Pulmonary artery endothelial cell (primary cell): ENCODE results near the gene NPAS1. TPM values are rescaled to one million over a fixed set of nuclear protein-coding genes. Genes with fewer than 3 reads are reported as not detected.
"Not testable (repeated sequence)": the region's sequence is repeated elsewhere in the genome, so short reads cannot be mapped to it uniquely, and the experiment has no call there.

Source experiments
- DNase-seq: peaks from one replicate; pipeline ENCODE4 v3.0.0-alpha.2; 2011; ENCODE audit warnings: low read depth, low spot score
- total RNA-seq: library from RNA; depleted of rRNA; stranded (reverse); fragments of >200 nt; gene quantifications from 2 replicates; pipeline ENCODE4 v1.2.3, GENCODE V29; 2014

Gene NPAS1
- total RNA-seq, 1 donor from 2014 or later, result 0.20 TPM

DNA sequence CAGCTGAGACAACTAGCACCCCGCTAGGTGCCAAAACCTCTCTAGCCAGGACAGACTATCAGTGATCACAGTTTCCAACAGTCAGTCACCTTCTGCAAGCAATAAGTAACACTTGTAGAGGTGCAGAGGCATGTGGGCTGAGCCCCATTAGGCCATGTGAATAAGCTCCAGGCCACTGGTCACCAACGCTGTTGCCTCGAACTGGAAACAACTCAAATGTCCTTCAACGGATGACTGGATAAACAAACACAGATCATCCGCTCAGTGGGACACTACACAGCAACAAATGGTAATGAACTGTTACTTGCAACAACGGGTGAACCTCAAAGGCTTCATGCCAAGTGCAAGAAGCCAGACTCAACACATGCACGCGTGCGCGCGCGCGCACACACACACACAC, 56.3 kb downstream of the NPAS1 start:
- DNase-seq, result no peak

DNA sequence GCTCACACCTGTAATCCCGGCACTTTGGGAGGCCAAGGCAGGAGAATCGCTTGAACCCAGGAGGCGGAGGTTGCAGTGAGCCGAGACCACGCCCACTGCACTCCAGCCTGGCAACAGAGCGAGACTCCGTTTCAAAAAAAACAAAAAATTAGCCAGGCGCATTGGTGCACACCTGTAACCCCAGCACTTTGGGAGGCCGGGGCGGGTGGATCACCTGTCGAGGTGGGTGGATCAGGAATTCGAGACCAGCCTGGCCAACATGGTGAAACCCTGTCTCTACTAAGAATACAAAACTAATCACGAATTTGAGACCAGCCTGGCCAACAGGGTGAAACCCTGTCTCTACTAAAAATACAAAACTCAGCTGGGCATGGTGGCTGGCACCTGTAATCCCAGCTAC, 58.7 kb downstream of the NPAS1 start:
- DNase-seq, result not testable (repeated sequence)

DNA sequence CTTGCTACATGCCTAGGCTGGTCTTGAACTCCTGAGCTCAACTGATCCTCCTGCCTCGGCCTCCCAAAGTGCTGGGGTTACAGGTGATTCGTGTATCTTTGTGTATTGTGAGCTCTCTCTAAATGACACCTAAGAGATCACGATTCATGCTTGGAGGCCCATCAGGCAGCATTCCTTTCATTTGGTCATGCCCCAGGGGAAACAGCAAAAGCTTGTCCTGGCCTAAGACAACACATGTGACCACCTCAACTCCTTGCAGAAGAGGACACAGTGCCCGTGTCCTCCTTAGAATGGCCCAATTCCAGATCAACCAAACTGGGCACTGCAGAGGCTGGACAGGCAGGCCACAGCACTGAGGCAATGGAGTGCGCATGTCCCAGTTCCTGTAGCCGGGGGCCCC, 61.5 kb downstream of the NPAS1 start:
- no peak for DNase-seq

DNA sequence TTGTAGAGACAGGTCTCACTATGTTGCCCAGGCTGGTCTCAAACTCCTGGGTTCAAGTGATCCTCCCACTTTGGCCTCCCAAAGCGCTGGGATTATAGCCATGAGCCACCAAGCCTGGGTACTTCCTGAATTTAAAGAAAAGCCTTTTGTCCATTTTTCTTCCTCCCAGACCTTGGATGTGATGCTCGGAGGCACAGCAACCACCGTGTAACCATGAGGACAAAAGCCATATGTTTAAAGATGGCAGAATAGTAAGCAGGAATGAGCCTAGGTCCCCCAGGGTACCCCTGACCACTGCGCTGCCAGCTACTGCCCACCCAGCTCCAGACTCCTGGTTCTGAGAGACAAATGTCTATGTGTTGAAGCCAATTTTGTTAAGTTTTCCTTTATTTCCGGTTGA, 62.9 kb downstream of the NPAS1 start:
- DNase-seq, result no peak

DNA sequence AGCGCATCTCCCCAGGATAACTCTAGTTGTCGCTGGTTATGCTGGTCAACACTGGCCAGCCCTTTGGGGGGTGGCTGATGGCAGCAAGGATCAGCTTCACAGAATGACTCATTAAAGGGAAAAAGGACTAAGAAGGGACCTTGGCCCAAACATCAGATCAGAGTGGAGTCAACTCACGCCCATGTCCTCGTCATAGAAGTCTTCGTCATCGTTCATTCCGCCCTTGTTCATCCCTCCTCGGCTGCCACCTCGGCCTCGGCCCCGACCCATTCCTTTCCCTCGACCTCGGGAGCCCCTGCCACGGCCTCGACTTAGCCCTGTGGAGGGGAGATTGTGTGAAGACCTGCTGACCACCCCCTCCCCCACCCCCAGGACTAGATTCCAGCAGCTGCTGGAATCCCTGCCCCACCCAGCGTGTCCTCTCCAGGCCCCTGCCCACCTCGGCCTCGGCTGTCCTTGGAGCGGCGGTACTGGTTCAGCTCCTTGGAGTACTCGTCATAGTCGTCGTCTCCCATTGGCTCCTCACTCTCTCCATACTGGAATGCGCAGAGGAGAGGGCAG, 65.3 kb downstream of the NPAS1 start:
- DNase-seq, result no peak

DNA sequence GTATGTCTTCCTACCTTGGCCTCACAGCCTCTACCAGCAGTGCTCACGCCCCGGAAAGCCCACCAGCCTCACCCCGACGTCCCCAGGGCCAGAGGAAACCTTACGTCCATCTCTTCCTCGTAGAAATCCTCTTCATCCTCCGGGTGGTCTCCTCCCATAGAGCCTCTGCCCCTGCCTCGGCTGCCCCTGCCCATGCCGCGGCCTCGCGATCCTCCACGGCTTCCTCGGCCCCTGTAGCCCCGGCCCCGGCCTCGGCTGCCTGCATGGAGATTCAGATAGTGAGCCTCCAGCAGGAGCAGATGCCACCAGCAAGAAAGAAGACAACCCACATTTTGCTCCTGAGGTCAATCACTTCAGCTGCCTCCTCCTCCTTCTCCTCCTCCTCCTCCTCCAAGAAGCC, 66.6 kb downstream of the NPAS1 start:
- DNase-seq, result no peak

DNA sequence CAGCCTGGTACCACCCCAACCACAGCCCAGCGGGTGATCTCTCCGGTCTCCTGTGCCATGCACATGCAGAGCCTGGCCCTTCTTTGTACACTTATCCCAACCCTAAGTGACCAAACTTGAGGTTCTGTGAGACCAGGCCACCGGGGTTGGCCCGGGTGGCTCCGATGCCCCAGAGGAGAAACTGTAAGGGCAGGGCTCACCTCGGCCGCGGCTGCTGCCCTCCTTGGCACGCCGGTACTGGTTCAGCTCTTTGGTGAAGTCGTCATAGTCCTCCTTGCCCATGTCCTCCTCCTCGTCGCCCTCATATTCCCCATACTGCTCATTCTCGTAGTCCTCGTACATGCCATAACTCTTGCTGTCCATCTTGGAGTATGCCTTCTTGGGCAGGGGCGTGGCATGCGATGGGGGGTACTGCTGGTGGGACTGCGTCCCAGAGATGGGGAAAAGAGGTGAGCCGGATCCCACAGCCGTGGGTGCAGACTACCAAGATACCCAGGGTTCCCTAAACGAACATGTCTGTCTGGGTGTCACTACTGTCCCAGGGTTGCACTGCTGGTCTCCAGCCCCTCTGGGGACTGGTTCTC, 70.2 kb downstream of the NPAS1 start:
- DNase-seq, result no peak

DNA sequence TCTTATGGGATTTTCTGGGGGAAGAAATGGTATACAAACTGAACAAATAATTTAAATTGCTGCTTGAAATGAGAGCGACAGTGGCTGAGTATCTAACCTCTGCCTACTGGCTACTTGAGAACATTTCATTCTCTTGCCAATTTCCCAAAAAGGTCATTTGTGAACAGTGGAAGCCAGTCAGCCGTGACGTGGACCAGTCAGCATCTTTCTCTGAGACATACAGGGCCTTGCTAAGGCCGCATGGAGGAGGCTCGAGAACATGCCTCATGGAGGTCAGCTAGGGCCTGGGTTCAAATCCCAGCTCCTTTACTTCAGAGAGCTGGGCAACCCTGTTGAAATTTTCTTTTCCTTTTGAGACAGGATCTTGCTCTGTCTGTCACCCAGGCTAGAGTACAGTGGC, 73.6 kb downstream of the NPAS1 start:
- DNase-seq, result no peak

DNA sequence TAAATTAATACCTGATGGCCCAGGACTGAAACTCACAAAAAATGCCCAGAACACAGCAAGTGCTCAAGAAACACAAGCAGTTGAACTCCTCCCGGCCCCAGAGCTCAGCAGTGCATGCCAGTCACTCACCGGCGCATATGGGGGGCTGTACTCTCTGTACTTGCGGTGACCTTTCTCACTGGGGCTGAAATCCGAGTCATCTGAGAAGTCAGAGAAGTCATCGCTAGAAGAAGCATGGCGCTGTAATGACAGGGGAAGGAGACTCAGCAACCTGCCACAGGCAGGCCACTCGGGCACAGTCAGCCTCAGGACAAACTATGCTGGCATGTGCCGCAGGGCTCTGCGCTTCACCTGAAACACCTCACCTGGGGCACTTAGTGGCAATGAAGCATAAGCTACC, 74.2 kb downstream of the NPAS1 start:
- no peak for DNase-seq

DNA sequence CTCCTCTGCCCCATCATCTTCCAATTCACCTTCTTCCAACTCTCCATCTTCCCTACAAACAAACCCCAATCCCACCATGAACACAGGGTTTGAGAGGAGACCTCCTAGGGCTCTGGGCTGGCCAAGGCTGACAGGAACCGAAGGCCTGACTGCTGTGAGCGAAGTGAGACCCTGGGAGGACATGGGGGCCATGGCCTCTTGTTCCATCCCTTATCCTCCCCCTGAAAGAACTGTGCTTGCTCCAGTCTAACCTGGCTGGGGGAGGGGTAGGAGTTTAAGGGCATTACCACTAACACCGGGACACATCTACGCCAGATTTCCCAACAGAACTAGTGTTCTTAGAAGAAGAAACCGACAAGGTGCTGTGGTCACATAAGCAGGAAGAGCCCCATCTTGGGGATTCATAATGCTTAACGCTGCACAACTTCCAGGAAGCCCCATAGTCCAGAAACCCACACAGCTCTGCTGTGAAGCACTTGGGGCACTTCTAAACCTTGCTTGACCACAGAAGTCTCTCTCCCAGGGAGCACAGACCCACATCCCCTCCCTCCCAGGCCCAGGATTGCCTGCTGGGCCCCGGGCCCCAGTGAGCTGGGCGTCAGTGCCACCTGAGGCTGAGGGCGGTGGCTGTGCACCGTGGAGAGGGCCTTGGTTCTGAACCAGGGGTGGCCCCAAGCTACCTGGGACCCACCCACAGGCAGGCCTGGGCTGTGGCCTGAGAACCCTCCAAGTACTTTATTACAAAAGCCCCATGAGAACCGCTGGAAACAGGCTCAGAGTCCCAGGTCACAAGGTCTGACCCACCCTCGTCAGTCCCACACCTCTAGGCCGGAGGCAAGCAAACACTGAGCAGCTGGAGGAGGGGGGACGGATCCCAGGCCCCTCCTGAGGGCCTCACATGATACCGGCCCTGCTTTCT, 75.2 kb downstream of the NPAS1 start:
- no peak for DNase-seq

Other genes with a start within 250 kb of the NPAS1 start
- gene SLC1A5, start 231.2 kb upstream of the NPAS1 start, total RNA-seq, result 54.9 and 105 TPM in 2 replicates
- gene AP2S1, start 169.0 kb upstream of the NPAS1 start, total RNA-seq, result 149 and 203 TPM in 2 replicates
- gene ARHGAP35, start 158.8 kb upstream of the NPAS1 start, total RNA-seq, result 21.4 and 30.5 TPM in 2 replicates
- 22.6 and 33.4 TPM in 2 replicates for gene TMEM160, start 28.8 kb downstream of the NPAS1 start, total RNA-seq
- 12.7 and 16.0 TPM in 2 replicates for gene ZC3H4, start 93.9 kb downstream of the NPAS1 start, total RNA-seq
- gene SAE1, start 111.0 kb downstream of the NPAS1 start, total RNA-seq, result 210 and 246 TPM in 2 replicates
- gene BBC3, start 211.4 kb downstream of the NPAS1 start, total RNA-seq, result 17.1 and 24.2 TPM in 2 replicates
- 4.0 and 6.9 TPM in 2 replicates for gene CCDC9, start 236.7 kb downstream of the NPAS1 start, total RNA-seq